ENCODE results near the gene RNPEPL1.

- no peak for TF ChIP-seq PBX3 (IDR thresholded peaks at IDR 0.05)
- no peak for TF ChIP-seq CTCF (IDR thresholded peaks at IDR 0.05)
- no peak for TF ChIP-seq CEBPB (IDR thresholded peaks at IDR 0.05)
- TF ChIP-seq MAZ (IDR thresholded peaks at IDR 0.05; ENCODE audit: borderline replicate concordance, low read depth, low read length) = no peak
- TF ChIP-seq POLR2A (IDR thresholded peaks at IDR 0.05; ENCODE audit: low read length) = no peak
- no peak for TF ChIP-seq ELK1 (IDR thresholded peaks at IDR 0.05; ENCODE audit: low read depth, low read length)
- TF ChIP-seq RAD21 (conservative IDR thresholded peaks at IDR 0.05 in 1 of 2, IDR thresholded peaks at IDR 0.05 in 1 of 2) = no peak
- no peak for TF ChIP-seq MAFK (IDR thresholded peaks at IDR 0.05; ENCODE audit: partially characterized antibody)
Measured at GRCh38 chr2:240569998-240570530, 1.8 kb downstream of the RNPEPL1 start.

All from A549 (cell line).